GM19023 (cell line): ENCODE results near the gene GIPC3.

Experiments used
- ATAC-seq: cut with Tn5 transposase; IDR thresholded peaks from one replicate; pipeline ENCODE4 v1.9.1; 2021; ENCODE audit warnings: mild to moderate bottlenecking, moderate library complexity; ENCODE audit not compliant: unreplicated experiment

Gene GIPC3

GRCh38 chr19:3585301-3586126 is at the start of gene GIPC3:
GIPC3 (plus strand) TSS chr19:3585478; CDS start chr19:3585598, 120 bp downstream.
- ATAC-seq: no peak

- ATAC-seq: no peak
These were observed 49.7 kb upstream of the GIPC3 start for GRCh38 chr19:3535563-3535965.

GRCh38 chr19:3535981-3536380 is 49.3 kb upstream of the GIPC3 start:
- ATAC-seq: no peak

- no peak for ATAC-seq
These were observed 48.7 kb upstream of the GIPC3 start for GRCh38 chr19:3536429-3537100.

- ATAC-seq: no peak
These were observed 48.2 kb upstream of the GIPC3 start for GRCh38 chr19:3537101-3537437.

GRCh38 chr19:3537438-3538240 is 47.6 kb upstream of the GIPC3 start:
- ATAC-seq: no peak

- ATAC-seq: no peak
These were observed 46.9 kb upstream of the GIPC3 start for GRCh38 chr19:3538258-3538929.

- no peak for ATAC-seq
These were observed 46.1 kb upstream of the GIPC3 start, which contains the start of gene TEKTIP1 for GRCh38 chr19:3538965-3539755. TEKTIP1 (plus strand) TSS chr19:3539174; CDS start chr19:3539178, 4 bp downstream.

- ATAC-seq: no peak
These were observed 45.5 kb upstream of the GIPC3 start for GRCh38 chr19:3539756-3540118.

- ATAC-seq: no peak
These were observed 41.9 kb upstream of the GIPC3 start for GRCh38 chr19:3543150-3544057.

GRCh38 chr19:3544058-3544376 is 41.3 kb upstream of the GIPC3 start:
- ATAC-seq: no peak

GRCh38 chr19:3544742-3545668 is 40.3 kb upstream of the GIPC3 start:
- no peak for ATAC-seq

GRCh38 chr19:3545669-3546034 is 39.6 kb upstream of the GIPC3 start:
- ATAC-seq: no peak

GRCh38 chr19:3546119-3546518 is 39.2 kb upstream of the GIPC3 start:
- ATAC-seq: no peak

GRCh38 chr19:3547301-3547731 is 38.0 kb upstream of the GIPC3 start:
- no peak for ATAC-seq

GRCh38 chr19:3547767-3548282 is 37.5 kb upstream of the GIPC3 start:
- no peak for ATAC-seq

- no peak for ATAC-seq
These were observed 36.7 kb upstream of the GIPC3 start for GRCh38 chr19:3548606-3549005.

- no peak for ATAC-seq
These were observed 35.5 kb upstream of the GIPC3 start for GRCh38 chr19:3549816-3550215.
